Measurements from ENCODE around the gene TTC28. TPM values are rescaled to one million over a fixed set of nuclear protein-coding genes. Genes with fewer than 3 reads are reported as not detected.

TTC28 gene
- total RNA-seq, 1 experiment from 2014 or later = 0.12 TPM

DNA sequence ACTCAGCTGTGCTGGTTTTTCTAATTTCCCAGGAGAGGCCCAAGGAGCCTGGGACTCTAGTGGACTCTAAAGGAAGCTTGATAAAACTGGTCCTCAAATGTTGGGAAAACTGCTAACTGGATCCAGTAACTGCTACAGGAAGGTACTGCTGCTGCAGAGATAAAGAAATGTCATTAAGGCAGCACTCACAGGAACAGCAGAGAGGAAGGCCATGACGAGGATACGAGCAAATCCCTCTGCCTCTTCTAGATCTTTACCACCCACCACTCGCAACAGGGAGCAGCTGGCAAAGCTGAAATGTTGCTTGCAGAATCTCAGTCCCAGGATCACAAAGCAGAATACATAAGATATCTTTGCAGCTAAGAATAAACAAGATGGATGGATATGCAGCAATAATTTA is 23.5 kb downstream of the TTC28 start (continued):
- TF ChIP-seq TCF7L2 (IDR thresholded peaks at IDR 0.05; ENCODE audit: borderline replicate concordance, extremely low read depth, insufficient read depth, insufficient read length) (no peak), YY1 (IDR thresholded peaks at IDR 0.05; ENCODE audit: extremely low read depth, insufficient replicate concordance, low read depth, low read length) (no peak), ZFX (IDR thresholded peaks at IDR 0.05) (no peak), EZH2phosphoT487 (IDR thresholded peaks at IDR 0.05; ENCODE audit: borderline replicate concordance) (no peak), ELF1 (IDR thresholded peaks at IDR 0.05; ENCODE audit: borderline replicate concordance, low read depth) (no peak)

DNA sequence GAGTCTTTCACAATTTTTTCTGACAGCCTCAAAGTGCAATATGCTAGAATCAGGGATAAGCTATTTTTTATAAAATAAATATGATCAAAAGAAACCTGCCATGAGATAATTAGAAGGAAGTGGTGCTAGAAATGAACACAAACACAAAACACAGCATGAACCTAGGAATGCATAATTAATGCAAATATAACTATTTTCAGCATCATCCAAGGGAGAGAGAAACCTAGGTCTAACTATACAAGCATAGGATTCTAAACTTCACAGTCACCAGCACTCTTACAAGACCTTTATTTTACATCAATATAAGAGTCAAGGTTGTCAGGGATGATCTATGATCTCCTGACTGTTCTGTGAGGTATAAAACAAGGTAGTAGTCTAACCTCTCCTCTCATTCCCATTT is 29.2 kb downstream of the TTC28 start:
- Histone ChIP-seq H3K4me2 (ENCODE audit: low read length) (no peak overlapping the region), H2AFZ (ENCODE audit: low read depth, low read length, poor library complexity, severe bottlenecking) (no peak overlapping the region), H3K27me3 (ENCODE audit: insufficient read depth, low read length) (no peaks in the 10 kb centered on the region), H3K27ac (ENCODE audit: low read depth, low read length) (no peak overlapping the region), H4K20me1 (ENCODE audit: insufficient read depth) (no peaks in the 10 kb centered on the region), H3K9me2 (ENCODE audit: insufficient read depth) (no peaks in the 10 kb centered on the region), H3K4me3 (replicated peaks in 1 of 2; ENCODE audit: low read depth in 1 of 2, low read length in 2 of 2) (no peak overlapping the region), H3K36me3 (ENCODE audit: control insufficient read depth in 1 of 2, insufficient read depth in 2 of 2, low read length in 2 of 2) (no peaks in the 10 kb centered on the region), H3K4me1 (ENCODE audit: control insufficient read depth in 1 of 2, insufficient read depth in 2 of 2, low read length in 2 of 2) (no peaks in the 10 kb centered on the region), H3K9me3 (ENCODE audit: control insufficient read depth in 1 of 2, insufficient read depth in 1 of 2, low read depth in 1 of 2, low read length in 2 of 2) (no peaks in the 10 kb centered on the region), H3K79me2 (ENCODE audit: insufficient read depth, low read length) (no peaks in the 10 kb centered on the region), H3K9ac (ENCODE audit: low read length) (no peak overlapping the region)
- no TSS peak for BruUV-seq (replicated peaks)
- CTCF ChIA-PET = no interaction called here
- ATAC-seq (no peak), DNase-seq (ENCODE audit: low read depth, low spot score) (no peak)
- POLR2A ChIA-PET = no interaction called here
- RAD21 ChIA-PET (ENCODE audit: low non-redundant PET in 1 of 2, low total read pairs in 2 of 2, uncharacterized antibody in 2 of 2, unreplicated experiment in 2 of 2) = no interaction called here
- intact Hi-C loops (cut with micrococcal nuclease) = no loop called here
- TF ChIP-seq POLR2A (IDR thresholded peaks at IDR 0.05; ENCODE audit: borderline replicate concordance, extremely low read depth, insufficient read depth, insufficient read length) (no peak), EGR1 (IDR thresholded peaks at IDR 0.05; ENCODE audit: low read depth) (no peak), FOSL1 (IDR thresholded peaks at IDR 0.05; ENCODE audit: low read depth) (no peak)
- TF ChIP-seq, protein P1, sequence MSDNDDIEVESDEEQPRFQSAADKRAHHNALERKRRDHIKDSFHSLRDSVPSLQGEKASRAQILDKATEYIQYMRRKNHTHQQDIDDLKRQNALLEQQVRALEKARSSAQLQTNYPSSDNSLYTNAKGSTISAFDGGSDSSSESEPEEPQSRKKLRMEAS (IDR thresholded peaks at IDR 0.05) = no peak

DNA sequence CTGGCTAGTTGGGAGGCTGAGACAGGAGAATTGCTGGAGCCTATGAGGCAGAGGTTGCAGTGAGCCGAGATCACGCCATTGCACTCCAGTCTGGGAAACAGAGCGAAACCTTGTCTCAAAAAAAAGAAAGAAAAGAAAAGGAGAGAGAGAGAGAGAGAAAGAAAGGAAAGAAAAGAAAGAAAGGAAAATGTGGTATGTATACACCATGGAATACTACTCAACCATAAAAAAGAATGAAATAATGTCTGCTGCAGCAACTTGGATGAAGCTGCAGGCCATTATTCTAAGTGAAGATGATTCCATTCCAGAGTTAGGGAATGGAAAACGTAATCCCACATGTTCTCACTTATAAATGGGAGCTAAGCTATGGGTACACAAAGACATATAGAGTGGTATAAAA is 30.8 kb downstream of the TTC28 start:
- no peak for DNase-seq (ENCODE audit: low read depth, low spot score)
- ChIA-PET RAD21 (ENCODE audit: low non-redundant PET in 1 of 2, low total read pairs in 2 of 2, uncharacterized antibody in 2 of 2, unreplicated experiment in 2 of 2) (interaction anchor here in 1 of 2 experiments (0.8 kb wide), 1 partner anchor 29 kb away, joined by 4 read pairs; no protein-coding TSS in a partner anchor), POLR2A (no interaction called here), CTCF (no interaction called here)
- Histone ChIP-seq H3K9me3 (ENCODE audit: control insufficient read depth in 1 of 2, insufficient read depth in 1 of 2, low read depth in 1 of 2, low read length in 2 of 2) (no peaks in the 10 kb centered on the region), H3K9me2 (ENCODE audit: insufficient read depth) (no peaks in the 10 kb centered on the region), H3K4me1 (ENCODE audit: control insufficient read depth in 1 of 2, insufficient read depth in 2 of 2, low read length in 2 of 2) (no peaks in the 10 kb centered on the region), H3K27ac (ENCODE audit: low read depth, low read length) (no peak overlapping the region), H2AFZ (ENCODE audit: low read depth, low read length, poor library complexity, severe bottlenecking) (no peak overlapping the region), H3K9ac (ENCODE audit: low read length) (no peak overlapping the region), H3K27me3 (ENCODE audit: insufficient read depth, low read length) (no peaks in the 10 kb centered on the region), H3K4me2 (ENCODE audit: low read length) (no peak overlapping the region), H3K79me2 (ENCODE audit: insufficient read depth, low read length) (no peaks in the 10 kb centered on the region), H3K36me3 (ENCODE audit: control insufficient read depth in 1 of 2, insufficient read depth in 2 of 2, low read length in 2 of 2) (no peaks in the 10 kb centered on the region), H3K4me3 (replicated peaks in 1 of 2; ENCODE audit: low read depth in 1 of 2, low read length in 2 of 2) (no peak overlapping the region), H4K20me1 (ENCODE audit: insufficient read depth) (no peaks in the 10 kb centered on the region)
- BruUV-seq (replicated peaks) = no TSS peak
- ATAC-seq = no peak
- intact Hi-C loops (cut with micrococcal nuclease) = no loop called here
- no peak for TF ChIP-seq RAD21 (IDR thresholded peaks at IDR 0.05; ENCODE audit: low read depth)
- TF ChIP-seq, protein P2, sequence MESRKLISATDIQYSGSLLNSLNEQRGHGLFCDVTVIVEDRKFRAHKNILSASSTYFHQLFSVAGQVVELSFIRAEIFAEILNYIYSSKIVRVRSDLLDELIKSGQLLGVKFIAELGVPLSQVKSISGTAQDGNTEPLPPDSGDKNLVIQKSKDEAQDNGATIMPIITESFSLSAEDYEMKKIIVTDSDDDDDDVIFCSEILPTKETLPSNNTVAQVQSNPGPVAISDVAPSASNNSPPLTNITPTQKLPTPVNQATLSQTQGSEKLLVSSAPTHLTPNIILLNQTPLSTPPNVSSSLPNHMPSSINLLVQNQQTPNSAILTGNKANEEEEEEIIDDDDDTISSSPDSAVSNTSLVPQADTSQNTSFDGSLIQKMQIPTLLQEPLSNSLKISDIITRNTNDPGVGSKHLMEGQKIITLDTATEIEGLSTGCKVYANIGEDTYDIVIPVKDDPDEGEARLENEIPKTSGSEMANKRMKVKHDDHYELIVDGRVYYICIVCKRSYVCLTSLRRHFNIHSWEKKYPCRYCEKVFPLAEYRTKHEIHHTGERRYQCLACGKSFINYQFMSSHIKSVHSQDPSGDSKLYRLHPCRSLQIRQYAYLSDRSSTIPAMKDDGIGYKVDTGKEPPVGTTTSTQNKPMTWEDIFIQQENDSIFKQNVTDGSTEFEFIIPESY (IDR thresholded peaks at IDR 0.05; ENCODE audit: extremely low read depth, insufficient replicate concordance, low read length) = no peak
- TF ChIP-seq, protein P1 (IDR thresholded peaks at IDR 0.05) = no peak
- TF ChIP-seq YY1 (IDR thresholded peaks at IDR 0.05; ENCODE audit: extremely low read depth, insufficient replicate concordance, low read depth, low read length) = no peak
- TF ChIP-seq, protein P3, sequence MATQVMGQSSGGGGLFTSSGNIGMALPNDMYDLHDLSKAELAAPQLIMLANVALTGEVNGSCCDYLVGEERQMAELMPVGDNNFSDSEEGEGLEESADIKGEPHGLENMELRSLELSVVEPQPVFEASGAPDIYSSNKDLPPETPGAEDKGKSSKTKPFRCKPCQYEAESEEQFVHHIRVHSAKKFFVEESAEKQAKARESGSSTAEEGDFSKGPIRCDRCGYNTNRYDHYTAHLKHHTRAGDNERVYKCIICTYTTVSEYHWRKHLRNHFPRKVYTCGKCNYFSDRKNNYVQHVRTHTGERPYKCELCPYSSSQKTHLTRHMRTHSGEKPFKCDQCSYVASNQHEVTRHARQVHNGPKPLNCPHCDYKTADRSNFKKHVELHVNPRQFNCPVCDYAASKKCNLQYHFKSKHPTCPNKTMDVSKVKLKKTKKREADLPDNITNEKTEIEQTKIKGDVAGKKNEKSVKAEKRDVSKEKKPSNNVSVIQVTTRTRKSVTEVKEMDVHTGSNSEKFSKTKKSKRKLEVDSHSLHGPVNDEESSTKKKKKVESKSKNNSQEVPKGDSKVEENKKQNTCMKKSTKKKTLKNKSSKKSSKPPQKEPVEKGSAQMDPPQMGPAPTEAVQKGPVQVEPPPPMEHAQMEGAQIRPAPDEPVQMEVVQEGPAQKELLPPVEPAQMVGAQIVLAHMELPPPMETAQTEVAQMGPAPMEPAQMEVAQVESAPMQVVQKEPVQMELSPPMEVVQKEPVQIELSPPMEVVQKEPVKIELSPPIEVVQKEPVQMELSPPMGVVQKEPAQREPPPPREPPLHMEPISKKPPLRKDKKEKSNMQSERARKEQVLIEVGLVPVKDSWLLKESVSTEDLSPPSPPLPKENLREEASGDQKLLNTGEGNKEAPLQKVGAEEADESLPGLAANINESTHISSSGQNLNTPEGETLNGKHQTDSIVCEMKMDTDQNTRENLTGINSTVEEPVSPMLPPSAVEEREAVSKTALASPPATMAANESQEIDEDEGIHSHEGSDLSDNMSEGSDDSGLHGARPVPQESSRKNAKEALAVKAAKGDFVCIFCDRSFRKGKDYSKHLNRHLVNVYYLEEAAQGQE (IDR thresholded peaks at IDR 0.05; ENCODE audit: low read depth) = no peak
